Measurements from ENCODE around the gene WNT8B. TPM values are rescaled to one million over a fixed set of nuclear protein-coding genes. Genes with fewer than 3 reads are reported as not detected.

WNT8B gene
- total RNA-seq = not detected
- long read RNA-seq = 0 reads

- intact Hi-C loops (cut with DNase I) = no loop called here
- no peak for DNase-seq (ENCODE audit: low spot score)
Observed at GRCh38 chr10:100462709-100463108, at the start of gene WNT8B. TSS of gene WNT8B (plus strand) at chr10:100463009. CDS start at chr10:100463169, 160 bp downstream.

DNA sequence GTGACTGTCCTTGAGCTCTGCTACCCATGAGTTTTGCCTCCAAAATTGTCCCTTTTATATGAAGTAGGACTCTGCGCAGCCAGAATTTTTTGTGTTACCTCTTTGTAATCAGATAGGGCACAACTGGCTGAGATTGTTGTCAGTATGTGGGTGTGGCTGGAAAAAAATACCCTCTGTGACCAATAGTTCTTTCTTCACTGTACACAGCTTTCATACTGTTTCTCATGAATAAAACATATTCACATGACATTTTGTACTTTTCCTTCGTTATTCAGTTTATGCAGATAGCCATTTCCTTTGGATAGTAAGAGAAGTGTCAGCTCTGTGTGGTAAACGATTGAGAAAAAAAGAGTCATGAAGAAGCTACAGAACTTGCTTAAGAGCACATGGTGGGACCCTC, 49.6 kb upstream of the WNT8B start:
- DNase-seq (ENCODE audit: low spot score) = no peak
- intact Hi-C loops (cut with DNase I) = no loop called here

DNA sequence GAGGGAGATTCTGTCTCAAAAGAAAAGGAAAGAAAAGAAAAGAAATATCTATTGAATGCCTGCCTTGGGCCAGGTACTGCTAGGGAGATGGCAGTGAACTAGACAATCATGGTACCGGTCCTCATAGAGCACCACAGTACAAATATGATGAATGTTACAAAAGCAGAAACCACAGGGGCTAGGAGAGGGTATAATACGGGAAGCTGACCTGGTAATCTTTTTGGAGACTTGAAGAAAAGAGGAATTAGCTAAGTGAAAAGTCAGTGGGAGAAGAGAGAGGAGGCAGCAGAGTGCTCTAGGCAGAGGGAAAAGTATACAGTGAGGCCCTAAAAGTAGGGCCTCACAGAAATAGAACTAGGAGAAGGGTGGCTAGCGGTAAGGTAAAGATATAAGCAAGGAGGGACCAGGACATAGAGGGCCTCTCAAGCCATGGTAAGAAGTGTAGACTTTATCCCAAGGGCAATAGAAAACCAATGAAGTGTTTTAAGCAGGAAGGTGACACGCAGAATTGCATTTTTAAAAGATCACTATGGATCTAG, 42.8 kb upstream of the WNT8B start:
- DNase-seq (ENCODE audit: low spot score) = no peak
- intact Hi-C loops (cut with DNase I) = no loop called here

DNA sequence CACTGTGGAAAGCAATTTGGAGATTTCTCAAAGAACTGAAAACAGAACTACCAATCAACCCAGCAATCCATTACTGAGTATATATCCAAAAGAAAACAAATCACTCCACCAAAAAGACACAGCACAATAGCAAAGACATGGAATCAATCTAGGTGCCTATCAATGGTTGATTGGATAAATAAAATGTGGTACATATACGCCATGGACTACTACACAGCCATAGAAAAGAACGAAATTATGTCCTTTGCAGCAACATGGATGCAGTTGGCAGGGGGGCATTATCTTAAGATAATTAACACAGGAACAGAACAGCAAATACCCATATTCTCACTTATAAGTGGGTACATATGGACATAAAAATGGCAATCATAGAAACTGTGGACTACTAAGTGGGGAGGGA, 35.4 kb upstream of the WNT8B start:
- intact Hi-C loops (cut with DNase I) = no loop called here

DNA sequence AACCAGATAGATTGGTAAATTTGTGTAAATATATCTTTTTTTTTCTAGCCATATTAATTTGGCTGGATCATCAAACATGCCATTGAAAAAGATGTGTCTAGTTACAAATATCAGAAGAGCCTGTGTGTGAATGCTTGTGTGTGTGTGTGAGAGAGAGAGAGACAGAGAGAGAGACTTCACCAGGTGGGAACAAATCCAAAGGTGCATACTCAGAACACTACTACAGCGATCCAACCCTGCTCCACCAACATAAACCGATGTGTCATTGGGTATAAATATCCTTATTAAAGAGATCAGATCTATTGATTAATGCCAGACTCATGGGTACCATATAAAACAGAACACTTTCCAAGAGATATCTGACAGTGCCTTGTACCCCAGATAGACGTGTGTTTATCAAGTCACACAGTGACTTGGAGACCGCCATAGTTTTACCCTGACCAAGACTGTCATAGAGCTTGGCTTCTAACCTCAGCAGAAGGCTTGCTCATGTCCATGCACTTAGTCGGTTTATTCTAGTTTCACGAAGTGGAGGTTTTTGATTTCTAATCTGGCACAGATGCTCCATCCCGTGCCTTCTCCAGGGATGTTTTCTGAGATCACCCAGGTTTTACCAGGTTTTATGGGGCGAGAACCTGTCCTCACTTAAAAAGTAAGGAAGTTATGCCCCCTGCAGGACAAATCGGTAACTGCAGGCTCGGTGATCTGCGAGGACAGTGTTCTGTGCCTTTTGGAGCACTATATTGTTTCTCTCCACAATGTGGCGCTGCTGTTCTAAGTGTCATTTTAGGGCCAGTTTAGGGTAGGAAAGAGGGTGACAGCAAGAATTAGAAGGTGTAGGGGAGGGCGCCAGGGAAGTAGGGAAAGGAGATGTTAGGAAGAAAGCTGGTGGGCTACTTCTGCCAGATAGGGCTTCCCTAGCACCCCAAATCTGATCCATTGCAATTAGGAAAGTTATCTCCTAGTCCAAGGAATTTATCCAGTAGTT, 29.3 kb upstream of the WNT8B start:
- peak; percentile 88 for DNase-seq (ENCODE audit: low spot score)
- intact Hi-C loops (cut with DNase I) = loop anchor here (1.0 to 5.0 kb wide), 2 partner anchors 84 to 95 kb away; partner anchors contain the start of gene SEC31B

More for the DNA sequence above, 35.4 kb upstream of the WNT8B start:
- no peak for DNase-seq (ENCODE audit: low spot score)

GRCh38 chr10:100436255-100436654, 26.6 kb upstream of the WNT8B start:
- no peak for DNase-seq (ENCODE audit: low spot score)
- intact Hi-C loops (cut with DNase I) = no loop called here

DNA sequence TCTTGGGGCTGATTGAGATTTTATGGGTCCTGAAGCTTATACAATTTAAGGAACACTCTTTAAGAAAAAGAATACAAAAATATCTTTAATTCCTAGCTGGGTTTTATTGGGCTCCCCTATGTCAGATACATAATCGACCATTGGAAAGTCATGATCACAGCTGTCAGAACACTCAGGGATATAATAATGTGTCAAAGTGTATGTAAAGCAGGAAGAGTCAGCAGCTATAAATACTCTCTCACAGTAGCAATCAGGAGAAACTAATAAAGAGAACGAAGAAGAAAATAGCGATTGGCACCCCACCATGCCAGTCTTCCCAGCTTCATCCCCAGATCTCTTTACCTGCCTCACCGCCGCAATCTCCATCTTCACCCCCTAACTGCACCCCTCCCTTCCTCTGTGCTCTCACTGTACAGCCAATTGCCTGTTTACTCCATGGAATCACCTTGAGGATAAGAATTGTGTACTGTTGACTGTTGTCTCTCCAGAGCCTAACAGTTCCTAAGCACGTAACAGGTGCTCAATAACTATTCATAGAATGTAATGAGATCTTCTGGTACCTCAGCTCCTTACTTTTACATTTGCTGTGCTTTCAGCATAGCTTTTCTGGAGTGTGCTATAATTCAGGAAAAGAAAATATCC, 24.0 kb upstream of the WNT8B start:
- intact Hi-C loops (cut with DNase I) = no loop called here
- no peak for DNase-seq (ENCODE audit: low spot score)

- DNase-seq (ENCODE audit: low spot score) = no peak
- intact Hi-C loops (cut with DNase I) = no loop called here
Observed at GRCh38 chr10:100442548-100442947, 20.3 kb upstream of the WNT8B start.

- no peak for DNase-seq (ENCODE audit: low spot score)
- intact Hi-C loops (cut with DNase I) = no loop called here
Observed at GRCh38 chr10:100446130-100446761, 16.6 kb upstream of the WNT8B start.

GRCh38 chr10:100447663-100448062, 15.1 kb upstream of the WNT8B start:
- intact Hi-C loops (cut with DNase I) = no loop called here
- no peak for DNase-seq (ENCODE audit: low spot score)

GRCh38 chr10:100448951-100449350, 13.9 kb upstream of the WNT8B start:
- intact Hi-C loops (cut with DNase I) = no loop called here
- DNase-seq (ENCODE audit: low spot score) = no peak

GRCh38 chr10:100468322-100468721, 5.5 kb downstream of the WNT8B start:
- no peak for DNase-seq (ENCODE audit: low spot score)
- intact Hi-C loops (cut with DNase I) = no loop called here

- DNase-seq (ENCODE audit: low spot score) = no peak
- intact Hi-C loops (cut with DNase I) = no loop called here
Observed at GRCh38 chr10:100468978-100469377, 6.2 kb downstream of the WNT8B start.

DNA sequence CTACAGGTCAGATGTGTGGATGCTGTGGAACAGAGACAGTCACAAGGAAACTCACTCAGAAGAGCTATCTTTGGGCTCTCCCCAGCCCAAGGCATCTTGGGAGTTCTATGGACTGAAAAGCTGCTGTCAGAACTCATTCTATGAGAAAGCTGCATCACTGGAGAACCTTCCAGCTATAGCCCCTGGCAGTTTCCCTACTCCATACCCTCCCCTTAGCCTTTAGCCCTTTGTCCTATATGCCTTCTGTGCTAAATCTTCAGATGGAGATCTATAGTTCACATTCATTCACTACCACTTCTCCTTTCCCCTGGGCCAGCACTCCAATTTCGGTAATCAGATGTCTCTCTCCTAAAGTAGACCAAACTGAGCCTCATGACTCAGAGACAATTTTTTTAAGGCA, 6.9 kb downstream of the WNT8B start:
- DNase-seq (ENCODE audit: low spot score) = no peak
- intact Hi-C loops (cut with DNase I) = no loop called here

- DNase-seq (ENCODE audit: low spot score) = no peak
- intact Hi-C loops (cut with DNase I) = no loop called here
Observed at GRCh38 chr10:100470367-100470766, 7.6 kb downstream of the WNT8B start.

DNA sequence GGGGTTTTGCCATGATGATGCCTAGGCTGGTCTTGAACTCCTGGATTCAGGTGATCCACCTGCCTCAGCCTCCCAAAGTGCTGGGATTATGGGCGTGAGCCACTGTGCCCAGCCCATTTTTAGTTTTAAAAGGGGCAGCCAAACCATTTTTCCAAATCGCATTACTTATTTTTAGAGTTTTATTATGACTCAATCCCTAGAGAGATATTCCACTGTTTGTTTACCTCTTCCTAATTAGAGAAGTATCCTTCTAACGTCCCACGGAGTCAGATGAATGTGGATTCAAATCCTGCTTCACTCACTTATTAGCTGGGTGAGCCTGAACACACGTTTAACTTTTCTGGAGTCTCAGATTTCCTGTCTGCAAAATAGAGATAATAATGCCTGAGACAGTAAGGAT, 15.2 kb downstream of the WNT8B start:
- no peak for DNase-seq (ENCODE audit: low spot score)
- intact Hi-C loops (cut with DNase I) = no loop called here

GRCh38 chr10:100479037-100479436, 16.2 kb downstream of the WNT8B start:
- DNase-seq (ENCODE audit: low spot score) = no peak
- intact Hi-C loops (cut with DNase I) = no loop called here

DNA sequence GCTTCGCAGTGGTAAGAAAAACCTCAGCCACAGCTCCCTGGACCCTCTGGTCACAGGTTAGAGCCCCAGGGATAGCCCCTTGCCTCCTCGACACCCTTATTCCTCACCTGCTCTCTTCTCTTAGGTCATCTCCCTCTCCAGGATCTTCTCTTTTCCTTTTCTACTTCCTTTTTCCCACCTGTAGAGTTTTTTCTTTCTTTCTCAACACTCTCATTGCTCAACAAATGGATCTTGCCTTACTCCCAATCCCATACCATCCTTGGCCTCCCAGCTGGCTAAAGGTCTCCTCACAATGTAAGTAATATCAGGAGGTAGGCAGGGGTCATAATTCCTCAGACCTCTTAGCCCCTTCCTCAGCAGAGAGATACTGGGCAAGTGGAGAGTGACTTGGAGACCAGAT, 17.2 kb downstream of the WNT8B start:
- DNase-seq (ENCODE audit: low spot score) = no peak
- intact Hi-C loops (cut with DNase I) = no loop called here

GRCh38 chr10:100481462-100482081, 18.8 kb downstream of the WNT8B start:
- peak; percentile 94 for DNase-seq (ENCODE audit: low spot score)
- intact Hi-C loops (cut with DNase I) = no loop called here

Data from cardiac septum (tissue), 1 donor.